Activated CD8-positive, alpha-beta T cell treated with anti-CD3 and anti-CD28 coated beads, Interleukin-2, amount 10 ng/mL, durations not matched to agents 7 days and 5 days (primary cell): ENCODE results near the gene LOXL4. TPM values are rescaled to one million over a fixed set of nuclear protein-coding genes. Genes with fewer than 3 reads are reported as not detected.

ENCODE experiments used
- ATAC-seq: fragments of 150-1000 bp; cut with Tn5 transposase; one replicate; pipeline ENCODE4 v1.10.0; 2021; ENCODE audit warnings: moderate library complexity
- CTCF ChIA-PET: fragments of 350-600 bp; sonication (Branson Sonifier 250); formaldehyde crosslinking; loops from one replicate; lab custom pipeline; 2021; ENCODE audit warnings: antibody characterized with exemption; lab: Charles Lee
- POLR2A ChIA-PET: fragments of 350-600 bp; sonication (Branson Sonifier 250); formaldehyde crosslinking; loops from one replicate; lab custom pipeline; 2021; ENCODE audit warnings: antibody characterized with exemption; lab: Charles Lee
- DNase-seq: peaks from one replicate; pipeline ENCODE4 v3.0.0-alpha.2; 2020
- H3K27ac Mint-ChIP-seq: one replicate; pipeline ENCODE4 v1.8.0; 2021; ENCODE audit warnings: mild to moderate bottlenecking, mixed read lengths
- H3K27me3 Mint-ChIP-seq: one replicate; pipeline ENCODE4 v1.8.0; 2021; ENCODE audit warnings: low read depth, mixed read lengths
- H3K36me3 Mint-ChIP-seq: one replicate; pipeline ENCODE4 v1.8.0; 2021; ENCODE audit warnings: low read depth, mixed read lengths
- H3K4me1 Mint-ChIP-seq: one replicate; pipeline ENCODE4 v1.8.0; 2021; ENCODE audit warnings: low read depth, mixed read lengths
- H3K4me3 Mint-ChIP-seq: one replicate; pipeline ENCODE4 v1.8.0; 2021; ENCODE audit warnings: mild to moderate bottlenecking, mixed read lengths
- H3K9me3 Mint-ChIP-seq: one replicate; pipeline ENCODE4 v1.8.0; 2022; ENCODE audit warnings: mixed read lengths; ENCODE audit not compliant: insufficient read depth
- total RNA-seq, 2 experiments: library from RNA; stranded (reverse); gene quantifications; one replicate each; pipeline ENCODE4 v1.2.3, GENCODE V29; 2021

The LOXL4 gene
- total RNA-seq, 2 experiments from 2014 or later, result not detected

DNA sequence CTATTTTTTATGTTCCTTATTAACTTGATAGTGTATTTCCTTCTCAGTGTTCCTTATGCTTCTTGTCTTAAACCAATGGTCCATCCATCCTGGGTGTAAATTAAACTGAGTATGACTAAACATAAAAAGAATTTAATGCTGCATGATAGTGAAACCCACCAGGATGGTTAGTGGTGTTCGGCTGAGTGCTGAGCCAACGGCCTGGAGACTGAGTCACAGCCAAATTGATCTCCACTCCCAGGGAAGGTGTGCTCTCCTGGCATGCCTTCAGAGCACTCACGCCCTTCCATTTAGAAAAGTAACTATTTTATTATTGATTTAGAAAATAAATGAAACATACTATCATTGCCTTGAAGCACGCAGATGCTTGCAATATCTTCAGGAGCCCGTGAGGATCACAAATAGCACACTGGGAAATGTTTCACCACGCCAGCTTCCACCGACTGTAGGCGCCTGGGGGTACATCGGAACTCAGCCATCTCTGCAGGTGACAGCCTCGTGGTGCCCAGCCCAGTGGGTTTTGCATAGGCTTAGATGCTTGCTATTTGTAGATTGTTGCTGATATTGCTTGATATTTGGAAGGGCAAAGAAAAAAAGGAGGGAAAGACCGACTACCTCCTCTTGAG, 40.0 kb upstream of the LOXL4 start:
- H3K27ac Mint-ChIP-seq, result no peak overlapping the region
- ATAC-seq (no peak), DNase-seq (no peak)
- no peak overlapping the region for H3K4me3 Mint-ChIP-seq
- peaks cover 26% of the 10 kb centered on the region for H3K27me3 Mint-ChIP-seq
- no peaks in the 10 kb centered on the region for H3K4me1 Mint-ChIP-seq
- no peaks in the 10 kb centered on the region for H3K9me3 Mint-ChIP-seq
- POLR2A ChIA-PET, result interaction anchor here (0.6 kb wide), 1 partner anchor 26 kb away, joined by 3 read pairs; no protein-coding TSS in a partner anchor
- no peaks in the 10 kb centered on the region for H3K36me3 Mint-ChIP-seq
- CTCF ChIA-PET, result interaction anchor here (2.8 kb wide), 1 partner anchor 138 kb away, joined by 29 read pairs; no protein-coding TSS in a partner anchor

DNA sequence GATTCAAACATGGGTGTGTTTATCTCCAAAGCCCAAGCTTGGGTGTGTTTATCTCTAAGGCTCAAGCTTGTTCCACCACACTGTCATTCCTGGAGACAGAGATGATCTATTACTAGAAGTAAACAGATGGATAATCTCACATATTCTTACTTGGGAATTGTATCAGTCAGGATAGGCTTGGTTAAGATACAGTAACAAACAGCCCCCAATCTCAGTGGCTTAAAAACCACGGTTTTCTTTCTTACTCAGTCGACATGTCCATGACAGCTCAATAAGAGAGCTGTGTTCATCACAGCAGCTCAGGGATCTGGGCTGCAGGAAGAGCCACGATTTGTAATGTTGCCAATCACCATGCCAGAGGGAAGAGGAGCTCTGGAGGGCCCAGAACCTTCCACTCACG, 38.5 kb upstream of the LOXL4 start:
- no peak for ATAC-seq
- POLR2A ChIA-PET, result no interaction called here
- no peaks in the 10 kb centered on the region for H3K9me3 Mint-ChIP-seq

DNA sequence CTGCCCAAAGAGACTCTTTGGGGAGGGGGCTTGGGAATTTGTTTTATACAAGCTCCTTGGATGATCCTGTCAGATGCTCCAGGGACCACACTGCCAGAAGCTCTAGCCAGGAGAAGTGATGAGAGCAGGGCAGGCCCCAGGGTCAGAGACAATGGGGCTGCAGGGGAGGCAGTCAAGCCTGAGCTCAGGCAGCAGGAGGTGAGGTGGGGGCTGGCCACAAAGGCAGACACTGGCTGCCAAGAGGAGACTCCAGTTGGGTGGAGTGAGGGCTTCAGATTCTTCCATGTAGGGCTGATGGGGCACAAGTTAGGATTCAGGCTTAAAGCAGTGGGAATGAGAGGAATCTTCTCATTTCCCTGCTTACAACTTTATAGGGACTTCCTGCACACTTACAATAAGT, 35.6 kb upstream of the LOXL4 start:
- ATAC-seq (no peak), DNase-seq (no peak)
- H3K4me1 Mint-ChIP-seq, result no peaks in the 10 kb centered on the region
- no peak overlapping the region for H3K4me3 Mint-ChIP-seq
- CTCF ChIA-PET, result no interaction called here
- H3K27ac Mint-ChIP-seq, result no peak overlapping the region
- H3K9me3 Mint-ChIP-seq, result no peaks in the 10 kb centered on the region
- no peaks in the 10 kb centered on the region for H3K36me3 Mint-ChIP-seq
- POLR2A ChIA-PET, result no interaction called here
- H3K27me3 Mint-ChIP-seq, result peaks cover 13% of the 10 kb centered on the region

More for the DNA sequence above, 38.5 kb upstream of the LOXL4 start:
- H3K27ac Mint-ChIP-seq, result no peak overlapping the region
- H3K27me3 Mint-ChIP-seq, result peaks cover 26% of the 10 kb centered on the region
- H3K4me1 Mint-ChIP-seq, result no peaks in the 10 kb centered on the region
- CTCF ChIA-PET, result no interaction called here
- no peaks in the 10 kb centered on the region for H3K36me3 Mint-ChIP-seq
- no peak for DNase-seq
- H3K4me3 Mint-ChIP-seq, result no peak overlapping the region

DNA sequence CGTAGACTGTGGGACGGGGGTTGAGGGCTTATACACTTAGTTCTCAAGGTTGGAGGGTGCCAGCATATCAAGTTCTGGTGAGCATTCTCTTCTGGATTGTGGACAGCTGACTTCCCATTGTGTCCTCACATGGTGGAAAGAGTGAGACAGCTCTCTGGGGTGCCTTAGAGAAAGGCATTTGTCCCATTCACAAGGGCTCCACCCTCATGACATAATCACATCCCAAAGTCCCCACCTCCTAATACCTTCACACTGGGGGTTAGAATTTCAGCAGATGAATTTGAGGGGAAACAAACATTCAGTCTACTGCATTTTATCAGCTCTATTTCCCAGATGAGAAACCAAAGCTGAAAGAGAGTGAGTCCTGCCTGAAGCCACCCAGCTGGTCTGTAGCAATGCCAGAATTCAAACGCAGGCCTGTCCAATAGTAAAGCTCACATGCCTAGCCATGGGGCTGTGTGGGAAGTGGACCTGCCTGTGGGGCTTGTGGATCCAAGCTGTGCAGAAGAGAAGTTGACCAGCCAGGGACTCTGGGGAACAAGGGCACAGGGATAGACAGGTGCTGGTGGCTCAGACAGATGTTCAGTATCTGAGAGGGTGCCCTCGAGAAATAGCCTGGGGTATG, 34.9 kb upstream of the LOXL4 start:
- H3K36me3 Mint-ChIP-seq, result no peaks in the 10 kb centered on the region
- ChIA-PET POLR2A (no interaction called here), CTCF (no interaction called here)
- H3K27ac Mint-ChIP-seq, result no peak overlapping the region
- no peak overlapping the region for H3K4me3 Mint-ChIP-seq
- DNase-seq (no peak), ATAC-seq (no peak)
- H3K9me3 Mint-ChIP-seq, result no peaks in the 10 kb centered on the region
- no peaks in the 10 kb centered on the region for H3K4me1 Mint-ChIP-seq
- H3K27me3 Mint-ChIP-seq, result peaks cover 9% of the 10 kb centered on the region

DNA sequence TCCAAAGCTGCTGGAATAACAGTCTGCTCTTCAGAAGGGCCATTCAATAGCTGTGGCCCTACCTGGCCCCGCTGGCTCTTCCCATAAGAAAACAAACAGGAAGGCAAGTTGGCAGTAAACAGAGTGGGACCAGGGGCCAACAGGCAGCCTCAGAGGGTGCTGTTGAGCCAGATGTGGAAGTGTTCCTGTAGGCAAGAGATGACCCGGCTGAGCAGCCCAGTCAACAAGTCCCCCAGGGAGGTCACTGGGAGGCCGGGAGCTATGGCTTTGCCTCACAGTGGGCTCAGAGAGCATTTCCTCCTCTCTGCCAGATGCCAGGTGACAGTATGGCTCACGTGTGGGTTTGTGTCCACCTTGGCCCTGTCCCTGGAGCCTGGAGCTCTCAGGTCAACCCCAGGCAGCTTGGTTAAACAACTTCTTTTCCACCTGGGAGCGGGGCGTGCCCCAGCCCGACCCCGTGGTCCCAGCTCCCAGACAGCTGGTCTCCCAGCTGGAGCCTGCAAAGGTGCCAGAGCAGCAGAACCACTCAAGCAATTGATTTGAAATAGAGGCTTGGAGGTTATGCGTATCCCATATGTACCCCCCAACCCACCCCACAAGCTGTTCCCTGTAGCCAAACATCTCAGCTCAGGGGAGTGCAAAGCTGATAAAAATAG, 33.8 kb upstream of the LOXL4 start:
- Mint-ChIP-seq H3K27ac (no peak overlapping the region), H3K36me3 (no peaks in the 10 kb centered on the region), H3K27me3 (peaks cover 7% of the 10 kb centered on the region), H3K4me1 (no peaks in the 10 kb centered on the region), H3K9me3 (no peaks in the 10 kb centered on the region), H3K4me3 (no peak overlapping the region)
- CTCF ChIA-PET, result no interaction called here
- ATAC-seq (no peak), DNase-seq (no peak)
- POLR2A ChIA-PET, result no interaction called here

DNA sequence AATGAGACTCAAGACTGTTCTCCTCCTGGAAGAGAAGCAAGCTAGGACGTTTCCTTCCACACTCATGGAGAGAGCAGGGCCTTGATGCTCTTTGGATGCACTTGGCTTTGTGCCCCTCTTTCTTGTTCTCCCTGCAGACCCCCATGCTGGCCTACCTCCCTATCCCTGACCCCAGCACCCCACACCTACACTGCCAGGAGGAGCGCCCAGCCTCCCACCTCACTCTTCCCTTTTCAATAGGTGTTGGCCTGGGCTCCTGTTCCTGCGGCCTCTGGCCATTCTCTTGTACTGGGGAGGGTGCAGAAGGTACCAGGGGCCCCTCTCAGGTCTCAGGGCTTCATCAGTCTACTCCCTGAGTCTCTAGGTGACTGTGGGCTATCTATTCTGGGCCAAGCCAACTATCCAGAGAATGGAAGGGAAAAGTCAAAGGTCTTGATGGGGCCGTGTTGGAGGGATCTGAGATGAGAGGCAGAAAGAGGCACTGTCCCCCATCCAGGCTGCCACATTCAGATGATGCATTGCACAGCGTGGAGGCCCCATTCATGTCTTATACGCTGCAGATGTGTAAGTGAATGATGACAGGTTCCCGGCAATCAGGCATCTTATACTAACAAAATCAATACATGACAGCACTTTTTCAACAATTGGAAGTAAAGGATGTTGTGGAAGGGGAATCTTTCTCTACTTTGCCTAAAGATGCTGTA, 32.7 kb upstream of the LOXL4 start:
- DNase-seq, result no peak
- H3K4me1 Mint-ChIP-seq, result no peaks in the 10 kb centered on the region
- peaks cover 6% of the 10 kb centered on the region for H3K27me3 Mint-ChIP-seq

DNA sequence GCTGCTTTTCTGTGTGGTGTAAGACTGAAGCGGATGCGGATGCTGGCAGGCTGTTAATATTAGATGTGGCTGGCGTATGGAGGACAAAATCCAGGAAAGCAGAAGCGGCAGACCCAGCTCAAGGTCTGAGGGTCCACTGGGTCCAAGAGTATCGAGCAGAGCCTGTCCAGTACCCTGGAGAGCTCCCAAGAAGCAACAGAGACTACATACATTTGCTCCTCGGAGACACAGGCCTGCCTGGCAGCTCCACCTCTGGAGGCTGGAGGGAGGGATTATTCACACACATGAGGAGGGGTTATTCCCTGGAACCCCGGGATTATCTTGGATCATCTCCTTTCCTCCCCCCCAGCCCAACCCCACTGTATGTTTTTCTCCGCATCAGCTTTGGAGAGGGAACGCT, 31.3 kb upstream of the LOXL4 start:
- H3K9me3 Mint-ChIP-seq, result no peaks in the 10 kb centered on the region
- POLR2A ChIA-PET, result no interaction called here
- H3K4me1 Mint-ChIP-seq, result no peaks in the 10 kb centered on the region
- no peak overlapping the region for H3K4me3 Mint-ChIP-seq
- H3K27me3 Mint-ChIP-seq, result peaks cover 2% of the 10 kb centered on the region
- no peak for DNase-seq
- no peak overlapping the region for H3K27ac Mint-ChIP-seq
- no peaks in the 10 kb centered on the region for H3K36me3 Mint-ChIP-seq
- CTCF ChIA-PET, result no interaction called here
- no peak for ATAC-seq

More for the DNA sequence above, 32.7 kb upstream of the LOXL4 start:
- H3K9me3 Mint-ChIP-seq, result no peaks in the 10 kb centered on the region
- no peak overlapping the region for H3K4me3 Mint-ChIP-seq
- no peak for ATAC-seq
- H3K27ac Mint-ChIP-seq, result no peak overlapping the region
- ChIA-PET POLR2A (no interaction called here), CTCF (no interaction called here)
- H3K36me3 Mint-ChIP-seq, result no peaks in the 10 kb centered on the region

DNA sequence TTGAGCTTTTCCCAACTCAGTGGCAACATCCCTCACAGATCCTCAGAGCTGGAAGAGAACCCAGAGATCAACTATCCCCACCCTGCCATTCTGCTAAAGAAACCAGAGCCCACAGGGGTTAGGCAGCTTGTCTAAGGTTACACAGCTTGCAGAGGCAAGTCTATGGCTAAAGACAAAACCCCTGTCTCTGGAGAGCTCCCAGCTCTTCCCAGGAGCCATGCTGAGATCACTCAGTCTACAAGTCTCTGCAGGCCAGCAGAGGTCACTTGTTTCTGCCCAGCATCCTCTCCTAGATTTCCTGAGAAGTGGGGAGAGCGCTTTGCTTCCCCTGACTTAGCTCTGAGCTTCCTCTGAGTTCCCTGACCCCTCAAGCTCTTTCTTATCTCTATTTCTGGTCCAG, 28.5 kb upstream of the LOXL4 start:
- ChIA-PET POLR2A (no interaction called here), CTCF (interaction anchor here (1.3 kb wide), 1 partner anchor 9 kb away, joined by 3 read pairs; no protein-coding TSS in a partner anchor)
- Mint-ChIP-seq H3K4me3 (no peak overlapping the region), H3K9me3 (no peaks in the 10 kb centered on the region), H3K36me3 (no peaks in the 10 kb centered on the region), H3K27ac (no peak overlapping the region), H3K4me1 (no peaks in the 10 kb centered on the region), H3K27me3 (peaks cover 6% of the 10 kb centered on the region)
- ATAC-seq (no peak), DNase-seq (no peak)

DNA sequence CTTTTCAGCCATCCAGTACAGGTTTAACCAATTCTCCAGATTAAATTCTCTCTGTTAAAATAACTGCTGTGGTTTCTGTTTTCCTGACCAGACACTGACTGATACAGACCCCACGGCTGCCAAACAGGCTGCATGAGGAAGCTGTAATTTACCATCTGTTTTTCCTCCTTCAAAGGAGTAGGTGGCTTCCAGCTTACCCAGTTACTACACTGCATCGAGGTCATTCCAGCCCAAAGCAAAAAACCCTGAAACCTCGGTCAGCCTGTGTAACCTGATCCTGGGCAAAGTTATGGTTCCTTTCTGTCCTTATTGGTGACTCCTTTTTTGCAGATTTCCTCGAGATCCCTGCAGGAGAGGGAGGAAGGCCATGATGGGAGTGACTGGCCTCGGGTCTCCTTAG, 27.9 kb upstream of the LOXL4 start:
- ATAC-seq (no peak), DNase-seq (no peak)
- H3K27ac Mint-ChIP-seq, result no peak overlapping the region
- H3K4me3 Mint-ChIP-seq, result no peak overlapping the region
- H3K27me3 Mint-ChIP-seq, result peaks cover 8% of the 10 kb centered on the region
- H3K9me3 Mint-ChIP-seq, result no peaks in the 10 kb centered on the region
- ChIA-PET POLR2A (no interaction called here), CTCF (no interaction called here)
- H3K36me3 Mint-ChIP-seq, result no peaks in the 10 kb centered on the region
- H3K4me1 Mint-ChIP-seq, result no peaks in the 10 kb centered on the region

DNA sequence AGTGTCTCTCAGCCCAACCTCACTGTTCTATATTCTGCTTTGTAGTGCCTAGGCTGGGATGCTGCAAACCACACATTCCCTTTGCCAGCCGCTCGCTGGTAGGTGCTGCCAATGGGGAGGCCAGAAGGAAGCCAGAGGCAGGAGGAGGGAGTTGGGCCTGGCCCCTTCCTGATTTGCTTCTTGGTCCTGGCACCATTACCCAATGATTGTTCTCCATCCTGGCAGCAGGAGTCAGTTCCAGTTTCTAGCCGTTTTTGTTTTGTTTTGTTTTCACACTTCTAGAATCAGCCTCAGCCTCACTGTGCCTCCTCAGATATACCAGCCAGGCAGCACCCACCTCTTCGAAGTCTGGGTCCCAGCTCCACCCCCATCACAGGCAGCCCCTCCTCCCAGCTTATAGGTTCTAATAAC, 27.4 kb upstream of the LOXL4 start:
- Mint-ChIP-seq H3K4me3 (no peak overlapping the region), H3K9me3 (no peaks in the 10 kb centered on the region), H3K27ac (no peak overlapping the region), H3K4me1 (no peaks in the 10 kb centered on the region), H3K36me3 (no peaks in the 10 kb centered on the region), H3K27me3 (peaks cover 8% of the 10 kb centered on the region)
- POLR2A ChIA-PET, result no interaction called here
- CTCF ChIA-PET, result no interaction called here
- DNase-seq, result no peak
- no peak for ATAC-seq

DNA sequence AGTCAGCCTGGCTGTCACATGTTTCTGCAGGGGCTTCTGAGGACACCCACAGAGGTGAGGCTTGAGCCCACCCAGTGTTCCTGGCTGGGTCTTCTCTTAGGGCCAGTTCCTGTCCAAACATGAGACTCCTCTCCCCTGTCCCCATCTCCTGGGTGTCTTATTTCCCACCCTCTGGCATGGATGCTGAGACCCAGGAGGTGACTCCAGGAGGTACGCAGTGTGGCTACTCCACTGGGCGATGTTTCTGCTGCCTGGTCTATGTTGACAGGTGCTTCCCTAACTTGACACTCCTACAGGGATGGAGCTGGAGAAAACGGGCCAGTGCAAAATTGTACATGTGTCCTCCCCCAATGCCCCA, 26.3 kb upstream of the LOXL4 start:
- CTCF ChIA-PET, result no interaction called here
- Mint-ChIP-seq H3K4me3 (no peak overlapping the region), H3K4me1 (no peaks in the 10 kb centered on the region), H3K27me3 (peaks cover 8% of the 10 kb centered on the region), H3K27ac (no peak overlapping the region), H3K36me3 (no peaks in the 10 kb centered on the region), H3K9me3 (no peaks in the 10 kb centered on the region)
- no peak for ATAC-seq
- no peak for DNase-seq
- POLR2A ChIA-PET, result no interaction called here
